ENCODE measurements around the gene SPATC1L.

The SPATC1L gene

DNA sequence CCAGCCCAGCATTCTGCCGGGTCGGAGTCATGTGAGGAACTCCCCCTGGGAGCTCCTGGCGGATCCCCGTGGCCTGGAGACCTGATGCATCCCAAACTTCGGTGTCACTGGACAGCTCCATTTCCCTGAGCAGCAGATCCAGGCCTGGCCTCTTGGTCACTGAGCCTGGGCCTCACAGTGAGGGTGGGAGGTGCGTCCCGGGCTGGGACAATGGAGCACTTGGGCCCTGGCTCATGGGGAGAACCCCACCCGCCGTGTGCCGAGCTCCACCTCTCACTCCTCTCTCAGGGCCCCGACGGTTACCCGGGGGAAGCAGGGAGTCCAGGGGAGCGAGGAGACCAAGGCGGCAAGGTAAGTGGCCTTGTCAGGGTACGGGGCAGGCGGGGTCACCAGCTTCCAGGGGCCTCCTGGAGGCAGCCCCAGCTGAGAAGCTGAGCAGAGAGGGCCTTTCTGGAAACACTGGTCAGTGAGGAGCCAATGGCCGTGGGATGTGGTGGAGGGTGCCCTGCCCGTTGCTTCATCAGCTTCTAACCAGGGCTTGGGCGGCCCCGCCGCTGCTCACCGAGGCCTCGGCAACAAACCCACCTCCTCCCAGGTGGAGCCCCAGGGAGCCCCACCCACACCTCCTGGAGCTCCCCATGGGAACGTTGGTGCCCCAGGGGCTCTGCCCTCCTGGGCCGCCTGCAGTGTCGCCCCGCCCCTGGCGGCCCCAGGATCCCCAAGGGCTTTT is 66.5 kb downstream of the SPATC1L start:
- no peak for DNase-seq

DNA sequence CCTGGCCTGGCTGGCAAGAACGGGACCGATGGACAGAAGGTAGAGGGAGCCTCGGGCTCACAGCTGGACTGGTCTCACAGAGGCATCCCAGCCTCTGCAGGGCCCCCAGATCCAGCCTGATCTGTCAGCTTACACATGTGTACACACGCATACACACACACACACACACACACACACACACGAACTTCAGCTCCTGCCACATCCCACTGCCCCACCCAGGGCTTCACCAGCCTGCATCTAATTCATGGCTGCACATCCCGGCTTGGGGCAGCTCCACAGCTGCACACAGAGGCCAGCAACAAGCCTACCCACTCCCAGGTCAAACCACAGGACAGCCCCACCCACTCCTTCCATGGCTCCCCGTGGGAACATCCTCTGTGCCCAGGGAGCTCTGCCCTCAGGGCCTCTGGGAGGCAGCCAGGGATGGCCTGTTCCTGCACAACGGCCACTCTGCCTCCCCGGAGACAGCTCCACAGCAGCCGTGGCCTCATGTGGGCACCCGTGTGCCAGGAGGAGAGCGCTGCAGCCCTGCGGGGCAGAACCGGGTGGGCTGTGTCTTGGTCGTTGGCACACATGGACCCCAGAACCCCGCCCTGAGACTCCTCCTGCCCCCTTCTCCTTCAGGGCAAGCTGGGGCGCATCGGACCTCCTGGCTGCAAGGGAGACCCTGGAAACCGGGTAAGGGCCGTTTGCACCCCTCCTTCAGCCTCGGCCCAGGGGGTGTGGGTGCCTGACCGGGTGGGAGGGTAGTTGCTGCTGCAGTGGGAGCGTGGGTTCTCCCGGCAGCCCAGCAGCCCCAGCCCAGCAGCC is 67.3 kb downstream of the SPATC1L start:
- no peak for DNase-seq

DNA sequence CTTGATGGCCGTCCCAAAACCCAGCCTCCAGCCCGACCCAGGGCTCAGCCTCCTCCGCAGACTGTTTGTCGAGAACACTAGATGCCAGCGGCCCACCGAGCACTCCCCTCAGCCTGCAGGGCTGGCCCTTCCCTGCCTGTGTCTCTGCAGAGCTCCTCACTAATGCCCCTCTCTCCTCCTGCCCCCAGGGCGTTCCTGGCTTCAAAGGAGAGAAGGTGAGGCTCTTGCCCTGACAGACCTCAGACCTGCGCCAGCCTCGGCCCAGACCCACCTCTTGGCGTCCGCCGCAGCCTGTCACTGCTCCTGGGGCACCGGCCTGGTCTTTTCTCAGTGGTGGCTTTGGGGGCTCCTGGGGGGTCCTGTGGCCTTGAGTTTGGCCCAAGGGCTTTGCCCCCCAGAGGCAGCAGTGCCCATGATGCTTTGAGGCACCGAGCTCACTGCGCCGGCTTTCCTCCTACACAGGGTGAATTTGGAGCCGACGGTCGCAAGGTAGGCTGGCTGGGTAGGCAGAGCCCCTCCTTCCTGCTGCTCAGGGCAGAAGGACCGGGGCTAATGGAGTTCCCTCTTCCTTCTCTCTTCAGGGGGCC is 68.0 kb downstream of the SPATC1L start:
- no peak for DNase-seq

DNA sequence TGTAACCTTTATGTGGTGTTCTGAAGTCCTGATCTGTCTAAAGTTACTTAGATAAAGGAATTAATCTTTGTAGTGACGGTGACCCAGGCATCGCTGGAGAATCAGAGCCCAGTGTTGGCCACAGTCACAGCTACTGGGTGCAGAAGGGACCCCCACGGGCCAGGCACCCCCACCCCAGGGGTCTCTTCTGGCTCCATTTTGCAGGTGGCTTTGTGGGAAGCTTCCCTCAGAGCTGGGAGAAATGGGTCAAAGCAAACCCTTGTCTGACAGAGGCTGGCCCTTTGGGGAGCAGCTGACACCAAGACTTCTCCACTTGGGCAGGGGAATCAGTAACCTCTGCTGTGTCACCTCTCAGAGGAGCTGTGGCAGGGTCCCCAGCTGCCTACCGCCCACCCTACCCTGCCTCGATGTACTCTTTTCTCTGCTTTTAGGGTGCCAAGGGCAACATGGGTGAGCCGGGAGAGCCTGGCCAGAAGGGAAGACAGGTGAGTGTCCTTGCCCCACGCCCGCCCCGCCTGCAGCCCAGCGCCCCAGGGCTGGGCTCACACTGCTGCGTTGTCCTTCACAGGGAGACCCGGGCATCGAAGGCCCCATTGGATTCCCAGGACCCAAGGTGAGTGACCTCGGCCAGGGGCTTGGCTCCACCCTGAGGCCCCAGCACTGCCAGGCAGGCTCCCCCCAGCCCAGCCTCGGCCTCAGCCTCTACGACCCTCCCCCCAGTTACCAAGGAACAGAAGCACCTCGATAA is 68.6 kb downstream of the SPATC1L start:
- no peak for DNase-seq

DNA sequence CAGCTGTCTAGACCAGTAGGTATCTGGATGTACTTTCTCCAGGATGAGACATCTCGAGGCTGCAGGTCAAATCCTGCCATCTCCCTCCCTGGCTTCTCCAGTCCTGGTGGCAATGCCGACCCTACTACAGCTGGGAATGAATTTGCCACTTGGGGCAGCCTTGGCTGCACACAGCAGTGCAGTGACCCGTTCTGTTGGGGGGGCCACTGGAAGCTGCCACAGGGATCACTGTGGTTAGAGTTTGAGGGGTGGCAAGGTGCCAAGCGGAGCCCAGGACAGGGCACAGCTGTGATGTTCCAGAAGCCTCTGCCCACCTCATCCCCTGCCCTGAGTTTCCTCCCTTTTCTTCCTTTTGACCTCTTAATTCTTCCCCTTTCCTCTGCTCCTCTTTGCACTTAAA is 69.3 kb downstream of the SPATC1L start:
- DNase-seq: no peak

DNA sequence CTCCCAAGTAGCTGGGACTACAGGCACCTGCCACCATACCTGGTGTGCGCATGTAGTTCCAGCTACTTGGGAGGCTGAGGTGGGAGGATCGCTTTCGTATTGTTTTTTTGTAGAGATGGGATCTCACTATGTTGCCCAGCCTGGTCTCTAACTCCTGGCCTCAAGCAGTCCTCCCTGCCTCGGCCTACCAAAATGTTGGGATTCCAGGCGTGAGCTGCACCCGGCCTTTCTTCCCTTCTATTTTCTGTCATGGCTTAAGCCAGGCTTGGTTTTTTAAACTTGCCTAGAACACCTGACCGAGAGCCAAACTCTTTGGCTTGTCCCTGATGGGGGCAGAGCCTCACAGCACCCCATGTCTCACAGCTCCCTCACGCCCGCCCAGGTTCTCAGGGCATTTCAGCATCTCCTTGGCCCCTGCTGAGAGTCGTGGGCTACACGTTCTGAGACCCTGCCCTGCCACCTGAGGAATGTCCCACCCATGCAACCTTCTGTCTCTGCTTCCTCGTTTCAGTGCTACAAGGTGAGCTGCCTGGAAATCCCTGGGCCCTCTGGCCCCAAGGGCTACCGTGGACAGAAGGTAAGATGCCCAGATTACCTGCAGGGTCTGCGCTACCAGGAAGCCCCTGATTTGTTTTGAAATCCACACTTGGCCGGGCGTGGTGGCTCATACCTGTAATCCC is 70.6 kb downstream of the SPATC1L start:
- no peak for DNase-seq

DNA sequence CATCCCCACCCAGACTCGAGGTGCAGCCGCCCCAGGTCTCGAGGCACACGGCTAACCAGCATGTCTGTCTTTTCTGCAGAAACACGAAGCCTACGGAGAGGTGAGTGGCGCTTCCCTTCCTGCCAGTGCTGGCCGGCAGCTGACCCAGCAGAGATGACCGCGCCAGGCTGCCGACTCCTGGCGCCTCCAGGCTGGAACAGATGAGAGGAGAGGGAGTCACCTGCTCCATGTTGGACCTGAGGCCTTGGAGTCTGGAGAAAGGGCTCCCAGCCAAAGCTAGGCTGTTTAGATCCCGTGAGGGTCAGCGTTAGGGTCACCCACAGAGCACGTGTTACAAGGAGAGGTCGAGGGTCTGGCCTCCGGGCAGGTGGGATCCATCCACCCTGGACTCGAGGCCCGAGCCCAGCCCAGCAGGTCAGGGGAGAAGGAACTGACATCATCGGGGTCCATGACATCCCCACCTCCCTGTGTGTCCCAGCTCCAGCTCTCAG is 71.5 kb downstream of the SPATC1L start:
- no peak for DNase-seq

DNA sequence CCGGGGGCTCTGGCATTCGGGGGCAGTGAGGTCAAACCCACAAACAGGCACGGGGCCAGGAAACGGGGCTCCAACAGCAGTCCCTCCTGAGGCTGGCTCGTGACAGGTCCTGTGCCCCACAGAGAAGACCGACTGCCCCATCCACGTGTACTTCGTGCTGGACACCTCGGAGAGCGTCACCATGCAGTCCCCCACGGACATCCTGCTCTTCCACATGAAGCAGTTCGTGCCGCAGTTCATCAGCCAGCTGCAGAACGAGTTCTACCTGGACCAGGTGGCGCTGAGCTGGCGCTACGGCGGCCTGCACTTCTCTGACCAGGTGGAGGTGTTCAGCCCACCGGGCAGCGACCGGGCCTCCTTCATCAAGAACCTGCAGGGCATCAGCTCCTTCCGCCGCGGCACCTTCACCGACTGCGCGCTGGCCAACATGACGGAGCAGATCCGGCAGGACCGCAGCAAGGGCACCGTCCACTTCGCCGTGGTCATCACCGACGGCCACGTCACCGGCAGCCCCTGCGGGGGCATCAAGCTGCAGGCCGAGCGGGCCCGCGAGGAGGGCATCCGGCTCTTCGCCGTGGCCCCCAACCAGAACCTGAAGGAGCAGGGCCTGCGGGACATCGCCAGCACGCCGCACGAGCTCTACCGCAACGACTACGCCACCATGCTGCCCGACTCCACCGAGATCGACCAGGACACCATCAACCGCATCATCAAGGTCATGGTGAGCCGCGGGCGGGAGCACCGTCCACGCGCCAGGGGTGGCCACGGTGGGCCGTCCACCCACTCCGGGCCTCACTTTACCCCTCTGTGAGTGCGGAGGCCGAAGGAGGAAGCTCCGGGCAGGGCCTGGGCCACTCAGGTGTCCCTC is 72.2 kb downstream of the SPATC1L start:
- DNase-seq: no peak

DNA sequence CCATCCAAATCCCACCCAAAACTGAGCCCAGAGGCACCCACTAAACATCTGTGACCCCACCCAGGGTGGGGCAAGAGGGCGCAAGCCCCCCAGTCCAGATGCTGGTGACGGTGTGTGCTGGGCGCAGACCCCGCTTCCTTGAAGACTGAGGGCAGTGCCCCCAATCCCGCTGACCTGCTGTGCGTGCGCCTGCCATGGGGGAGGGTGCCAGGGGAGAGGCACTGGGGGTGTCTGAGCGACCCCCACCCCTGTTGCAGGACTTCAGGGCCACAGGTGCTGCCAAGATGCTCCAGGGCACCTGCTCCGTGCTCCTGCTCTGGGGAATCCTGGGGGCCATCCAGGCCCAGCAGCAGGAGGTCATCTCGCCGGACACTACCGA is 73.1 kb downstream of the SPATC1L start:
- no peak for DNase-seq
